Right hindlimb (tissue), 1 donor: ENCODE results near the gene GOLGA5.

Source experiments
- DNase-seq: peaks from one replicate; pipeline ENCODE4 v3.0.0-alpha.2; 2018

The GOLGA5 gene

GRCh38 chr14:92883066-92883465, 89.0 kb downstream of the GOLGA5 start:
- DNase-seq = no peak

DNA sequence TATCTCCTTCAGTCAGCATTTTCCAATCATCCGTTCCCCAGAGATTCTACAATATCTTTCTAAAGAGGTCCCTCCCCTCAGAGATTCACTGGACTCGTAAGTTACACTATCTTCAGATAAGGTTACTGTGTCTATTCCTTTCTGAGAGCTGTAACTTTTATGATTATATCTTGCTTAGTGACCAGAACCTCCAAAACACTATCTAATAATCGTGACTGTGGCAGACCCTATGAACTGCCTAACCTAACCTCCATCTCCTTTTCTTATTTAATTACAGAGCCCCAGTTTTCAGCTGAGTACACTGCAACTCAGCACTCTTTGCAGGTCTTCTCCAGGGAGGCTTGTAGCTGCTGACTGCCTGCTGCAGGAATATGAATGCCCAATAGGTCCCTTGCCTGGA, 90.3 kb downstream of the GOLGA5 start:
- DNase-seq = no peak

DNA sequence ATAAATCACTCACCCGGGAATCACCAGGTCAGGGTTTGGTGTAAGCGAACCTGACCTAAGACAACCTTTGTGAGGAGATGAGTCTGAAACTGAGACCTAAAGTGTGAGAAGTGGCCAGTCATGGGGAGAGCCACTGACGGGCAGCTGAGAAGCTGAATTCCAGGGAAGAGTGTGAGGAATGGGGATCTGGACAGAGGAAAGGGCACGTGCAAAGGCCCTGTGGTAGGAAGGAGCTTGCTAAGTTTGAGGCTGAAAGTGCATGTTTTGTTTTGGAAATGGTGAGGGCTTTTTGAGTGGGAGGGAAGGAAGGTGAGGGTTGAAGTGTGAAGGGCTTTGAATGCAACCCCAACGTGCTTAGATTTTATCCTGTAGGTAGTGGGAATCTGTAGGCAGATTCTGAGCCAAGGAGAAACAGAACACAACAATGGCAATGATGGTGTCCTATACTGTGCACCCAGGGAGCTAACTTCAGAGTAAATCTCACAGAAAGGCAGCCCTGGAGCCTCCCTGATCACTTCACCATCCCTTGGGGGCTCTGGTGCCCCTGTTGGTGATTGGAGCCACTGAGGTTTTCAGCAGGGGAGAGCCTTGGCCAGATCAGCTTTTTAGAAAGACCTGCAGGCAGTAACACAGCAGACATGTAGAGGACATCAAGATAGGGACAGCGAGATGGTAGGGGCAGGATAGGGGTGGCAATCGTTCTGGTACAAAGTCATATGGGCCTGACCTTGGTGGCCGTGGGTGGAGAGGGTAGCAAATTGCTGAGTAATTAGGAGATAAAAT, 91.4 kb downstream of the GOLGA5 start:
- no peak for DNase-seq

DNA sequence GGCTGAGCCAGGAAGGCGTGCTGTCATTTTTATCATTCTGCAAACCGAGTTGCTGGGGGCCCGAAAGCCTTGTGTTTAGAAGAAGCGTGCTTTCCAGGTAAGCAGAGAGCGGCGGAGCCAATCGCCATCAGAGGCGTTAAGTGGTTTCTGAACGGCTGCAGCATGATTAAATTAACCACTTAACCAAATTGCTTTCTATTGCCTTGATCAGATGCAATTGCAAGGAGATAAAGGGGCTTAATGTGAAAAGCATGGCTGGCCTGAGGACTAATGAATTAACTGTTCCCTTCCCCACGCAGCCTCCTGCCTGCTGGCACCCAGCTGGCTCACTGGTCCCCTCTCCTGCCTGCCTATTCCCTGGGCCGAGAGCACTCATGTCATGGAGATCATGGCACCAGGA, 92.2 kb downstream of the GOLGA5 start:
- DNase-seq = no peak

GRCh38 chr14:92887157-92887556, 93.1 kb downstream of the GOLGA5 start:
- no peak for DNase-seq

- DNase-seq = no peak
Measured at GRCh38 chr14:92888896-92889295, 94.8 kb downstream of the GOLGA5 start.
